NCI-H524 (cell line): ENCODE measurements around the gene BTG1.
"Not testable (repeated sequence)": the region's sequence is repeated elsewhere in the genome, so short reads cannot be mapped to it uniquely, and the experiment has no call there.

ENCODE experiments used
- DNase-seq, 2 experiments: peaks; one replicate each; lab custom pipeline; 2025; lab: John Stamatoyannopoulos, UW

Gene BTG1

DNA sequence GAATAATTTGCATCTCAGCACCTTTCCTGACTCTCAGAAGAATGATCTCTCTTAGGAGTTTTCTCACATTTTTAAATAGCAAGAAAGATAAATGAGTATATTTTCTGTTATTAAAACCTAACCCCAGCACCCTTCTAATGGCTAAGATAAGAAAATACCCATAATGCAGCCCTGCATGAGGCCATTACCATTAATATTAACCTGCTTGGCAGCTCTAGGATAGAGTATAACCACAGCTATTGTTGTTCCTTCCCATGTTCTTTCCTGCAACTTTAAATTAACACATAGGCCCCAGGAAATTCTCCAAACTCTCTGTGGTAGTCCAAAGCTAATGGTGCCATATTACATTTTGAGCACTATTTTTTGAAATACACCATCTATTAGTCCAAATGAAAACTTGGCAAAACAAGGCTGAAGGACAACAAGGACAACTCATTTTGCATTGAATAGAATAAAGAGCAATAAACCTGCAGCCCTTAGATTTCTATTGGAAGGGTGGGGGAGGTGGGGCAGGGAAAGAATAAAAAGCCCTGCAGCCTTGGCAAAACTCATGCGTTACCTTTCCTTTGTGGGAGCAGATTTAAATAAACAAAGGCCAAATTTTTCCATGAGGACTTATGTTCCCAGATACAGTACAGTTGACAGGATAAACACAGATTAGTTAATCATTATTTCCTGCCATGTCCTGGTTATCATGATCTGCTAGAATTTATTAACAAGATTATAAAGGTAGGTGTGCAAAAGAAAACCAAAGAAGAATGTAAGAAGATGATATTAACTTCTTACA lies 46.9 kb downstream of the BTG1 start:
- DNase-seq, result no peak

DNA sequence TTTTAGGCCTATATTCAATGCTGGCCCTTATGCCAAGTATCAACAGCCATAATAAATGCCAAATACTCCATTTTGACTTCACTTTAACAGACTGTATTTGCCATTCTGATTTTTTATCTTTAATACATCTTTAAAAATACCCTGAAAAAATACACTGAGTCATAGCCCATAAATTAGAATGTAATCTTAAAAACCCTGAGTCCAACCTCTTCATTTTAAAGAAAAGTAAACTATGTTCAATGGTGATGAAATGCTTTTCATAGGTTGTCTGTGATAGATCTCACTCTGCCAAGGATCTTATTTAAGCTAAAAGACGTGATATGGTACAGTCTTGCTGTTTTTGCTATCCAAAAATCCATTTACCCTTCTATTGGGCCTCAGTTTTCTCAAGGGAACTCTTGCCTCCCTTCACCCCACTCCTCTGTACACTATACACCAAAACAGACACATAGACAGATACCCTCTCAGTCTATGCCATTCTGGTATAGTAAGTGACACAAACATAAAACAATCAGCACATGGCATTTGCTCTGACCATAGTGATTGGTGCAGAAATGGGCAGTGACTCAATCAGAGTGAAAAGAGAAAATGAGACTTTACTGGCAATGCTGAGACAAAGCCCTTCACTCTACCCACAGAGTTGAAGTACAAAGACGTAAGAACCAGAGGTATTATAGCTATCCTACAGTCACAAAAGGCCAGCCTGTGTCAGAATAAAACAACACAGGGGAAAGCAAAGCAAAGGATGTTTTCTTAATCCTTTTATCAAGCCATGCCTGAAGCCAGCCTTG lies 49.1 kb downstream of the BTG1 start:
- no peak for DNase-seq

DNA sequence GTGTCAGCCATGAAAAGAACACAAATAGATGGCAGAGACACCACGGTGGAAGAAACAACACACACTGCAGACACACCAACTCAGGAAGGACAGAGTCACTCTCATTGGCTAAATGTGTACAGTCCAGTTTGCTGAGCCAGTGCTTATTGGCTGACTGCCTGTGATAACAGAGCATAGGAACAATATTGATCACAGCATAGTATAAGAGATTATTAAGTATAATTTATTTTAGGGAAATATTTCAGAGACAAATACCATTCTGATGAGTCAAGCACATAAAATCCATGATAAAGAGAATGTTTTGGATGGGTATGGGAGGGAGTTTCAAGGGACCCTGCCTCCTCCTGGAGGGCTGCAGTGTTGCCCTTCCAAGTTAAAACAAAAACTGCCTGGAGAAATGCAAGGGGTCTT lies 50.9 kb downstream of the BTG1 start:
- no peak for DNase-seq

DNA sequence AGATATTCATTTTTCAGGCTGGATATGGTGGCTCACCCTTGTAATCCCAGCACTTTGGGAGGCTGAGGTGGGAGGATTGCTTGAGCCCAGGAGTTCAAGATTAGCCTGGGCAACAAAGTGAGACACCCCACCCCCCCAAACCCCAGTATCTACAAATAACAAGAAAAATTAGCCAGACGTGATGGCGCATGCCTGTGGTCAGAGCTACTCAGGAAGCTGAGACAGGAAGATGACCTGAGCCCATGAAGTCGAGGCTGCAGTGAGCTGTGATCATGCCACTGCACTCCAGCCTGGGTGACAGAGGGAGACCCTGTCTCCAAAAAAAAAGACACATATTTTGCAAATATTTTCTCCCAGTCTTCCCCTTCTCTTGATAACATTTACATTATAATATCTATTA lies 51.3 kb downstream of the BTG1 start:
- DNase-seq, result not testable (repeated sequence)
